COLO668 (cell line): Measurements from ENCODE around the gene SEMA5B.

ENCODE experiments used
- DNase-seq: peaks from one replicate; lab custom pipeline; 2025; ENCODE audit not compliant: unreplicated experiment; lab: John Stamatoyannopoulos, UW

Gene SEMA5B

DNA sequence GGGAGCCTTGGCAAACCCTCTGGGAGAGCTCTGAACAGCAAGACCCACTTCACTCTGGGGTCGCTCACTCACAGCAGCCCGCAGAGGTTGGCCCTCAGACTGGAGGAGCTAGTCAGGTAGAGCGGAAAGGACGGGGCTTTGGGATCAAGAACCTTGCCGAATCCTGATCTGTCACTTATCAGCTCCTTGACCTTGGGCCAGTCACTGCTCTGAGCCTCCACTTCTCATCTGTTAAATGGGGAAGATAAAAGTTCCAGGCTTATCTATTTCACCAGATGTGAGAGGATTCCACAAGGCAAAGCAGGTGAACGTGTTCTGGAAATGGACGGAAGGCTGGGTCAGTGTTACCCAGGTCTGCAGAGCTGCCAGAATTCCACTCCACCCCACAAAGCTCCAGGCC is 29.4 kb downstream of the SEMA5B start:
- no peak for DNase-seq

DNA sequence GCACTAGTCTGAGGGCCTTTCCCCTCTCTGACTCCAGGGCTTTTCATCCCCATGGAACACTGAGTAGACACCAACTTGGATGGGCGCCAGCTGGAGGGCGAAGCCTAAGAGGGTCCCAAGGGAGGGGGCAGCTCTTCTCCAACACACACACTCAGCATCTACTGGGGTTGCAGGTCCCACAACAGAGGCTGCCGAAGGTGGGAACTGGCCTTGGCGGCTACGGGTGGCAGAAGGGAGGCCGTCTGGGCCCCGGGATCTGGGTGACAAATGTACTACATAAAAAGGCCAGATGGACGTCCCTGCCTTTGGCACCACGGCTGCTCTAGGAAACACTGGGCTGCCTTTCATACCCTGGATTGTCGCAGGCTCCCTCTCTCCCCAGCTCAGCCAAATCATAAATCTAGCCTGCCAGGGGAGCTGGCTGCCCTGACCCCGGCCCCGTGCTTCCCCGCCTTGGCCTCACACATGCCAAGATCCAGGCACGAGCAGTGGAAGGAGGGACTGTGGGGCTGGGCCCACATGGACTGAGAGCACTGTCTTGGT is 31.5 kb downstream of the SEMA5B start:
- DNase-seq = no peak

DNA sequence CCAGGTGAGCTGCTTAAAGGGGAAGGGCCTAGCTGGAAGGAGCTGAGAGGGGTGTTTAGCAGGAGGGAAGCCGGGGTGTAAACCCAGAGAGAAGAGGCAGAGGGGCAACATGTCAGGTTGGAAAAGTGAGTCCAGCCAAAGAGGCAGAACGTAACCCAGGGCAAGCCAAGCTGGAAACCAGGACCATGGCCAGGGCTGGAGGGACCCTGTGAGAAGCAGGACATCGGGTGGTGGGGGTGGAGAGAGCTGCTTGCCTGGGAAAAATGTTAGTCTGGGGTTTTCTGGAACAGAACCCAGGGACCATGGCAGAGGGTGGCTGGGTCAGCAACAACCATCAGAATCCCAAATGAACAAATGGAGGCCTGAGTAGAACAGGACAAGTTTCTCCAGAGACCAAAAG is 32.6 kb downstream of the SEMA5B start:
- DNase-seq = no peak

DNA sequence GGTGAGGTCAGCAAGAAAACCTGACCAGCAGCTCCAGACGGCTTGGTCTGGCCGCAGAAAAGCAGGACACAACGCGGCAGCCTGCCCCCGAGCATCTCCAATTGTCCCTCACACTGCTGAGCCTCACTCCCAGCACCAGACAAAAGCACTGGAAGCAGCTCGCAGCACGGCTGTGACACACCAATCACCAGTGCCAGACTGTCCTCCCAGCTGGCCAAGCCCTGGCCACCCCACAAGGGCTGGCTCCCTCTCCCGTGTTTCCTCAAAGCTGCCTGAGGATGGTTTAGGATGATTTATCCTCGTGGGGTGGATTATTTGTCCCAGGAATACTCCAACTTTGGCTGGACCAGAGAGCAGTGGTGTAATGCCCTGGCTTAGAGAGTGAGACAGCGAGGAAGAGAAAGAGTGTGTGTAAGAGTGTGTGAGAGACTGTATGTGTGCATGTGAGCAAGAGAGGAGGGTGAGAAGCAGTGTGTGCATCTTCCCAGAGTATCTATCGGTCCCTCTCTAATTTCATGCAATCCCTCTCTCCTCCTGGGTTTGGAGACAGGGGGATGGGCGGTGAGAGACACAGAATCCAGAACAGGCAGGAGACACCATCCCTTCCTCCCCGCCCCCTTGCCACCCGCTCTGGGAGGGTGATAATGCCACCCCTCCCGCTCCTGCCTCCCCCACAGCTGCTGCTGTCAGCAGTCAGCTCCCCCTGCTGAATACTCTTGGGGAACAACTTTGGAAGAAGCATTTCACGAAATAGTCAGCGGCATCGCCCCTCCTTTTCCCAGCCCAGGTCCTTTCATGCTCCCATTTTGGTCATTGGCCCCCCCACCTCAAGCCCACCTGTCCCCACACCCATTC is 34.2 kb downstream of the SEMA5B start:
- DNase-seq = no peak

DNA sequence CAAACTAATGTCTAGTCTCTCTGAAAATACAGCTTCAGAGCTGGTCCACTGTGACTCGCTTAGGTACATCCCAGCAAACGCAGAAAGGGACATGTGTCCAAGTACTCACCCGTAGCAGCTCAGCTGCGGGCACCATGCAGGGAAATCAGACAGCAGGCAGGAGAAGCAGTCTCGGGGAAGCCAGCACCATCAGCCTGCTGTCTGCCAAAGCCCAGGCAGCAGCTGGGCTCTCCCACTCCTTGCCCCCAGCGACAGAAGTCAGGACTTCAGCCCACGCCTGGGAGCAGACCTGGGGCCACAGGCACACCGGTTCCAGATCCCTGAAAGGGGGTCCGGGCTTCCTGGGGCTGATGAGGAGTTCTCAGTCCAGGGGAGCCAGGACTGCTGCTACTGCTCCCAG is 34.9 kb downstream of the SEMA5B start:
- DNase-seq = no peak

DNA sequence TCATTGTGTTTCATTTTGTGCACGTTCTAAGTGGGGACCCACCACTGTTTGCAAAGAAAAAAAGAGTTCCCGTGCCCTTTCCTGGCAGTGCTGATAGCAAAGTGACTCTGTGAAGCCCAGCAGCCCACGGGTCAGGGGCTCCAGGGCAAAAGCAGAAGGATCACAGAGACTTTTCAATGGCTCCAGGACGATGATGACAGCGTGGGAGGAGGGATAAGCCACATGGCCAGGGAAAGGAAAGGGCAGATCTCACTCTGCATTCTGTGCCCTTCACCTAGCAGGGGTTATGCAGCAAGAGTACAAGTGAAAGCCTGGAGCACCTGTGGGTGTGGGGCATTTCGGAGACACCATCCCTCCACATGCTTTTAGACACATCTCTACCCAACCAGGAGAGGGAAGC is 35.4 kb downstream of the SEMA5B start:
- no peak for DNase-seq

DNA sequence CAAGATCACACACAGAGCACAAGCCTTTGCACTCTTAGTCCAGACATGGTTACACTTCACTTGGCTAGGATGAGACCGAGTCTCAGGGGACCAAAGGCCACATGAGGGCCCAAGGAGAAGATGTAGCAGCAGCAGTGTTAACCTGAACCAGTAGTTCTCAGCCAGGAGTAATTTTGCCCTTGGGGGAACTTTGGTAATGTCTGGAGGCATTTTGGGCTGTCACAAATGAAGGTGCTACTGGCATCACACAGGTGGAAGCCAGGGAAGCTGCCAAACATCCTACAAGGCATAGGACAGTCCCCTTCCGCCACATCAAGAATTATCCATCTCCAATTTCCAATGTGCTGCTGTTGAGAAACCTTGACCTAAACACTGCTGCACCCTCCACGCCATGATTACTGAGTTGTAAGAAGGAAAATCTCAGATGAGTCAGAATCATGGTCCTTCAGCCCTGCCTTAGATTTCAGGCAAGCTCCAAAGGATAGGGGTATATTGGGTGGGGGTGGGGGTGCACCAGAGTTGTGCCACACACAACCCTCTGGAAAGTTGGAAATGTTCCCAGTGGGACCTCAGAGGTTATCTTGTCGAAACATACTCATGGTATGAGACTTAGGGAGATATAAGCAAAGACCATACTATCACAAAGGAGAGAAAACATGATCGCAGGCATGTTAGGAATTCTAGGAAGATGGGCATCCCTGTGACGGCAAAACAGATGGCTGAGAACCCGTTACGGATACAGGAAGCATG is 36.2 kb downstream of the SEMA5B start:
- DNase-seq = no peak

DNA sequence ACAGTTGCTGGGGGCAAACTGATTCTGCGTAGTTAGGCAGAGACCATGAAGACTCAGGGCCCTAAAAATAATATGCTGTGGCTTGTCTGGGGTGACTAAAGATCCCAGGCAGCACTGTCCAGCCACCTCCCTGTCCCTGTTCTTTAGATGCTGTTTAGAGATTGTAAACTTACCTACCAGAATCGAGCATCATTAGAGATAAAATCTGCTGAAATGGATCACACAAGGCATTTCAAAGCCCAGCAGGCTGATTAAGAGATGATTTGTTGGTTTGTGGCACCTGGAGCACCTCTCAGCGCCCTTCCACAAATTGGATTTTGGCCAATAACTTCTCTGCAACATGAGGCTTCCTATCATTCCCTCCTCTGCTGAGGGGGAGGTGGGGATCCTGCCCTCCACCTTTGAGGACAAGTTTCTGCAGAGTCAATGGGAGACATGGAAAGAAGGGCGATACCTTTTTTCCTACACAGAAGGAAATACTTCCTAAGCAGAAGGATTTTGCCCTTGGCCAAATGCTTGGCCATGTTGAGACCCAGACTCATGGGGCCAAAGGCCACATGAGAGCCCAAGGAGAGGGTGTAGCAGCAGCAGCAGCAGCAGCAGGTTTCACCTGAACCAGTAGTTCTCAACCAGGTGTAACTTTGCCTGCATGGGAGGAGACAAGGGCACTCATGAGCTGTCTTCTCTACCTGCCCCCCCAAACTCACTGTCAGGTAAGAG is 37.5 kb downstream of the SEMA5B start:
- DNase-seq = no peak

DNA sequence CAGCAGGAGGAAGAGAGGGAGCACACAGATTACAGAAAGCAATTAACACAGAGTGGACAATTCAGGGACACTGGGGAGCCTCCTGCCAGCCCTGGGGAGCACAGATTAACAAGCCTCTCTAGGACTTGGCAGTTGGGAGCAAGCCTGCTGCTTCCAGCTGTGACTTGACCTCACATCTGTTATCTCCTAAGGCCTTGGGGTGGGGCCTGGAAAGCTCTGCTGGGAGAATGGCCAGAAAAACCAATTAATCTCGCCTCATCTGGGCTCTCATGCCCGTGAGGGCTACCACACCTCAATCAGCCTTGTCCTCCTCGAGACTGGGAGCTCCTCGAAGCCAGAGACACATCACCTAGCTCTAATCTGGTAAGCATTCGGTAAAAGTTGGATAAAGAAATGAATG is 39.1 kb downstream of the SEMA5B start:
- no peak for DNase-seq

DNA sequence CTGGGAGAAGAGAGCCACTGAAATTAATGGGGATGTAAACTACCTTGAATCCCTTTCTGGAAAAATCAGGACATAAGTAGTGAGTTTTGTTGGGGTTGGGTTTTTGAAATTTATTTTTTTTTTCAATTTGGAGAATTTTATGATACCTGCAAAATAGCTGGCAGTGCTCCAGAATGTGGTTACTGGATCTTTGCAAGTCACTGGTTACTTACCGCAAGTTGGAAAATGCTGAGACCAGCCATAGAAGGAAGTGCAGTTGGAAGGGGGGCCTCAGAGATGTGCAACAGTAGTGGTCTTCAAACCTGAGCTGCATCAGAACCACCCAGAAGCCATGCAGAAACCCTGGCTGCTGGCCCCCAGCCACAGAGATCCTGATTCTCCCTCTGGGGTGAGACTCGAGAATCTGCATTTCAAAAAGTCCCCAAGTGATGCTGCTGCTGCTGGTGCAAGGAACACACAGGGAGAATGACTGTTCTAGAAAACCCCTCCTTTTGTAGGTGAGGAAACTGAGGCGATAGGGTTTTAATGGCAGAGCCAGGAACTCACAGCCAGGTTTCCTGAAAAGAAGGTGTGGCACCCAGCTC is 39.7 kb downstream of the SEMA5B start:
- DNase-seq = no peak

DNA sequence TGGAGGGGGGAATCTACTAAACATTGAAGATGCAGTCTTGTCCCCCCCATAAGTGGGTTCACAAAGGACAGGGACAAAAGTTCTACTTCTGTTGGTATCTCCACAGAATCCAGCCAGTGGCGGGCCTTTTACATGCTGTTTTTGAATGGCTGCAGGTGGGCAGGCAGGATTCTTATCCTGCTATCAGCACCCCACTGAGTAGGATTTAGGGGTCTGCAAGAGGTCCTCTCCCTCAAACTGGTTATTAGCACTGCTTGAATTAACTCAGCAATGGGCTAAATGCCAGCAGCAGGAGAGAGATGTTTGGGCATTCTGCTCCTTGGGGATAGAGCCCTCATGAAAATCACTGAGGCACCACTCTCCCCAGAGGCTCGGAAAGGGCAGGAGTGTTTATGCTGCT is 40.3 kb downstream of the SEMA5B start:
- DNase-seq = no peak

DNA sequence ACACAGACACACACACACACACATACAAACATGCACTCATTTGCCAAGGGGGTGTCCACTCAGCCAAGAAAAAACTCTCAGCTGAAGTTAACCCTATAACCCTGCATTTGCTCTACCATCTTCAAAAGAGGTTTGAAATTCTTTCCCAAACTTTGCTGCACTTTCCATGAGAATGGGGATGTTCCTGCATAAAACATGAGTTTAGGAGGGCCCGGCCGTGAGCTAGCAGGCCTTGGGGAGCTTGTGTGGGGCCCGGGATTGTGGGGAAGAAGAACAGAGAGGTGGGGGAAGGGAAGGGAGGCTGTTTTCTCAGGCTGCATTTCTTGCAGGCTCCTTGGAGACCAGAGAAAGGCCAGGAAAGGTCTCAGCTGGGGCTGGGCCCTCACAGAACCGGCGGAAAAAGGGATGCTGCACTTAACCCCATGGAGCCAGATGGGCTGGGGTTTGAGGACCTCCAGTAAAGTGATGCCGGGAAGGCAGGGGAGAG is 40.8 kb downstream of the SEMA5B start:
- no peak for DNase-seq

DNA sequence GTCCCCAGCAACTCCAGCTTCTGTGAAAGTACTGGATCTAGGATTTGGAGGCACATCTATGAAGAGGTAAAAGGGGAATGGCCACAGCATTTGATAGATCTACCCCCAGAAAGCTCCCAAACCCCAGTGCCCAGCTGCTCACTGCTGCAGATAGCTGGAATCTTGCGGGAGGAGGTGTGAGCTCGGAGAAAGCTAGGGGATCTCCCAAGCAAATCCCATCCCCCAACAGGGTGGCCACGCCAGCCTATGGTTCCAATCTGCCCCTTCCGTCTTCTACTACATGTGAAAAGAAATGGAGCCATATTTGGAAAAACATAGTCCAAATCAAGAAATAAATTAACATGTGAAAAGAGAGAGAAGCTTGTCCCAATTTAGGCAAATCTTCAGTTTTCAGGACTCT is 42.0 kb downstream of the SEMA5B start:
- no peak for DNase-seq

DNA sequence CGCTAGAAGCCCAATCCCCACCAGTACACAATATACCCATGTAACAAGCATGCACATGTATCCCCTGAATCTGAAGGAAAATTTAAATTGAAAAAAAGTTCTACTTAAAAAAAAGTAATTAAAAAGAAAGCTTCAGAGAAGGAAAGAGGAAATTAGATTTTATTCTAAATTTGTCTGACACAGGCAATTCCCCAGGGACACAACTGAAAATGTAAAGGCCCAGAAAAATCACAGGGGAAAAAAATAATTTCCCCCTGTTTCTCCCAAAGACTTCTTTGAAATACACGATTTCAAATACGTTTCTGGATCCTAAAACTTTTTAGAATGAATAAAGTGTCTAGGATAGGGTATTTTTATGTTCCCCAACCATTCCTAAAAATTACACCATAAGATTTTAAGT is 42.9 kb downstream of the SEMA5B start:
- no peak for DNase-seq

DNA sequence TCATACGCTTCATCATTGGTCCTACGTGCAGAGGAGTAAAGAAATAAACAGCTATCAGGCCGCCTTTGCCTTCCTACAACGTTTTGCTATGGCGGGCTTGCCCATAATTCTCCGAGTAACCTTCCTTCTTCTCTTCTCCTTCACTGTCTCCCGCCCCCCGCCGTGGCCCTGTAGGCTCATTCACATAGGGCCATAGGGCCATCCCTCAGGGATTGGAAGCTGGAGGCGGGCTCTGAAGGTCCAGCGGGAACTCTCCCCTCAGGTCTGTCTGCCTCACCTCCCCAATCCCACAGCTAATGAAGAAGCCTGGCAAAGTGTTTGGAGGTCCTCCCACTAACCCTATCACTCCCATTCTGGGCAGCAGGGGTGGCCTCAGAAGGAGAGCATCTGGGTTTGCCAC is 43.6 kb downstream of the SEMA5B start:
- no peak for DNase-seq

DNA sequence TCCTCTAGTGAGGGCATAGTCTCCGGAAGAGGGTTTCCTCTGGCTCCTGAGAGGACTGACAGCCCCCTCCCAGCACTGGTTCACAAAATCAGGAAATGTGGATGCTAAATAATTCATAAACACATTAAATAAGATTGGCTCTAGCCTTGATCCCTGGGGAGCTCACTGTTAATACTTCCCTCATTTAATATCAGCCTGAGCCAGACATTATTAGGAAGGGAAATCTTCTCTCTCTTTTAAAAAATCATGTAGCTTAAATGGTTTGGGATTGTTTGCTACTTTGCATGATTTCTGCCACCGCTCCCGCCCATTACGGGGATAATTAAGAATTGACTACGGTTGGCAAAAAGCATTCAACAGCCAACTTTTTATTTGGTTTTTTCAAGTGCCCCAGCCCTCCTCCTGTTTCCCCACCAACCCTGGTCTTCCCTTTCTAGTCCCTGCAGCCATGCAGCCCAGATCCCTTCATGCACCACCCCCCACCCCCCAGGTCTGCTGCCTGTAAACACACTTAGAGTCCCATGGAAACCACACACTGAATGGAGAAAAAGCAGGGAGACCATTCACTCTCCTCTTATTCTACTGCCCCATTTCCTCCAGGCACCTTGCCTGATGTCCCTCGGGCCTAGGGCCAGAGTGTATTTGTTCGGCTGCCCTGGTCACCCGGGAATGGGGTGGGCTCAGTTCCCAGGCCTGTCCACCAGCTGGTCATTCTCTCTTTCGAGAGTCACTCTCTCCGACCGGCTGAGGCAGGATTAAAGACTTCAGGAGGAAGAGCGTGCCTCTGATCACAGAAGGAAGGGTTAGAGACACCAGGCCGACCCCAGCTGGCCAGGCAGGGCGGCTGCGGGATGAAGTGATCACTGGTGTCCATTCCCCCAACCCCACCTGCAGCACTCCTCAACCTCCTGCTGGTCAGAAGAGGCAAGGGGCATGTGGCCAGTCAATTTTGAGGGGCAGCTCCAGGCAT is 45.1 kb downstream of the SEMA5B start:
- no peak for DNase-seq

DNA sequence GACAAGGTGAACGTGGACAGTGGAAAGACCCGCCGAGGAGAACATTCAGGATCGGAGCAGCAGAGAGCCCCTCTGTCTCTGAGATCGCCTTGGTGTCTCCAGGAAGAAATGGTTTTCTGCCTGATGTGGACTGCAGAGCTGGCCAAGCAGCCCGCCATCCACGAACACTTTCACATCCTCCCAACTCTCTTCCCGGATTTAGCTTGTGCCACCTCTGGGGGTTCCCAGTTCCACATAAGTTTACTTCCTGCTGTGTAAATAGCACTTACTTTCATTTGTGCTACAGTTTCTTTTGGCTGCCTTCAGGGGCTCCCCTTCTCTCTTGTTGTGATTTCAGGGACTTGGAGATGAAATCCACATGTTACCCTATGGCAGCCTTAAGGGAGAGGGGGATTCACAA is 48.4 kb downstream of the SEMA5B start:
- no peak for DNase-seq

DNA sequence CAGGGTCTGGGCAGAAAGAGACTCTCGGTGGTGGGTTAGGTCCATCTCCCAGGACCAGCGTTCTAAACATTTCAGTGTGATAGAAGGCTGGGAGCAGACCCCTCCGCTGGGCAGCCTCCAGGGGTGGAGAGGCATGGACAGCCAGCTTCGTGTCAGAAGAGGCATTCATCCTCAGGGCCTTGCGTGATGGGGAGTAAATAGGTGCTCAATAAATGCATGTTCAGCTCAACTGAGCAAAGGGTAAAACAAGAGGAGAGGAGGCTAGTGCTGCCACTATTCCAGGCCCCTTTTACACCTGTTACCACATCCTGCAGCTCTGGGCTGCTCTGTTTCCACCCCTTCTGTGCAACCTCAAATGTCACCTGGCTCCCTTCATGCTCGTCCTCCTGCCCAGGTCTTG is 49.0 kb downstream of the SEMA5B start:
- DNase-seq = no peak

DNA sequence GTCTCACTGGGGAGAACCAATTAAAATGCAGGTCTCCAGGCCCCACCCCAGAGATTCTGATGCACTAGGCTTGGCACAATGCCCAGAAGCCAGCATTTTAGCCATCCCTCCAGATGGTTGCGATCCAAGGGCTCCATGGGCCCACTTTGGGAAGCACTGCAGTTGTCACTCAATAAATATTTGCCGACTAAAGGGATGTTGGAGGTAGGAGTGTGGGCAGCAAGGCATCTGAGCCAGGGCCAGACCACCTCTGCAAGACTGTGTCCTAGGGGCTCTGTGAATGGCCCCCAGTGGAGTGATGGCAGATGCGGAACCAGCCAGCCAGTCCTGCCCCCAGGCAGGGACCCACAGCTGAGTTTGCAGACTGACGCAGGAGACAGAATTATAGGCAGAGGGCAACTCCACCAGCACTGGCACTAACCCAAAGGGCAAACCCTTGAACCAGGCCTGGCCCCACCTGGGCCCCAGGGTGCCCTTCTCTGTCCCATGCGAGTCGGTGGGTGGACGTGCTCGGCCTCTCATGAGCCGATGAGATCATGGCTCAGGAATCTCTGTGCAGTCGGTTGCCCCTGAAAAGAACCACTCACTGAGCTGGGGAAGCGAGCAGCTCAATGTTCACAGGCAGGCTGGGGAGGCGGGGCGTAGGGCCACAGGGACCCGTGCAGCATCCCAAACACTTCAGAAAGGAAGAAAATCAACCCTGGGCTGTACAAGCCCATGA is 49.7 kb downstream of the SEMA5B start:
- peak; percentile 50 for DNase-seq
